Skin epidermis (tissue), 12 donors: ENCODE data around the gene AGPAT1.
"Not testable (repeated sequence)": the region's sequence is repeated elsewhere in the genome, so short reads cannot be mapped to it uniquely, and the experiment has no call there.

Source experiments
- H3K27ac ChIP-seq, 21 experiments: fragments of 200-600 bp; sonication (generic) in 11 of 21; one replicate each; pipeline ENCODE4 v1.5.0; 2020; ENCODE audit warnings: mild to moderate bottlenecking in 3 of 21, inconsistent platforms in 2 of 21, moderate library complexity in 2 of 21
- H3K4me3 ChIP-seq, 7 experiments: fragments of 200-600 bp; sonication (generic) in 2 of 7; one replicate each; pipeline ENCODE4 v1.5.0; 2020; ENCODE audit warnings: inconsistent platforms in 2 of 7, mild to moderate bottlenecking in 2 of 7, moderate library complexity in 1 of 7

Gene AGPAT1

DNA sequence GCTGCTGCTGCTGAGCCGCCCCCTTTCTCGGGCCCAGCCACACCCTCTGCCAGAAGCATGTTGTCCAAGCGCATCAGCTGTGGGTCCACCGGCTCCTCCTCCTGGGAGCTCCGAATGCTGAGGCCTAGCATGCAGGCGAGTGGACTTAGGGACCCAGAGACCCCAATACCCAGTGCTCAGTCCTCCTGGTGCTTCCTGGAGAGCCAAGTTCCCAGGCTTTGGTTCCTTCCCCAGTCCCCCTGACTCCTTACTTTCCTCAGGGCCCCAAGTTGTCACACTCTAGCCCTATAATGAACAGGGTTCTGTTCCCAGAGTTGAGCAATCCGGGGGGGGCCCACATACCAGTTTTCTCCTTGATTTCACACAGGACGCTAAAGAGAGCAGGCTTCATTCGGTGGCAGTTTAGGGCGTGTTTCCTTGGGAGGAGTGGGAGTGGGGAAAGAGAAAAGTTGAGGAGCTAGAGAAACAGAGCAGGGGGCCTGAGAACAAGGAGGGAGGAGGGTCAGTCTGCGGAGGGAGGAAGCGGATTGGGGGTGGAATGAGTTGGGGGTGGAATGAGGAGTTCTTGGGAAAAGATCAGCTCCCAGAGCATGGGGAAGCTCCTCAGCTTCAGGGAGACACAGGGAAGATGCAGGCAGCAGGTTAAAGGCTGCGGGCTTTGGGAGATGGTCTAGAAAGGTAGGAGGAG is 12.6 kb upstream of the AGPAT1 start:
- peak overlapping the region in 20 of 21 experiments; percentile 94 to 100 (median 99) for H3K27ac ChIP-seq
- peak overlapping the region; percentile 69 to 92 (median 74) for H3K4me3 ChIP-seq

DNA sequence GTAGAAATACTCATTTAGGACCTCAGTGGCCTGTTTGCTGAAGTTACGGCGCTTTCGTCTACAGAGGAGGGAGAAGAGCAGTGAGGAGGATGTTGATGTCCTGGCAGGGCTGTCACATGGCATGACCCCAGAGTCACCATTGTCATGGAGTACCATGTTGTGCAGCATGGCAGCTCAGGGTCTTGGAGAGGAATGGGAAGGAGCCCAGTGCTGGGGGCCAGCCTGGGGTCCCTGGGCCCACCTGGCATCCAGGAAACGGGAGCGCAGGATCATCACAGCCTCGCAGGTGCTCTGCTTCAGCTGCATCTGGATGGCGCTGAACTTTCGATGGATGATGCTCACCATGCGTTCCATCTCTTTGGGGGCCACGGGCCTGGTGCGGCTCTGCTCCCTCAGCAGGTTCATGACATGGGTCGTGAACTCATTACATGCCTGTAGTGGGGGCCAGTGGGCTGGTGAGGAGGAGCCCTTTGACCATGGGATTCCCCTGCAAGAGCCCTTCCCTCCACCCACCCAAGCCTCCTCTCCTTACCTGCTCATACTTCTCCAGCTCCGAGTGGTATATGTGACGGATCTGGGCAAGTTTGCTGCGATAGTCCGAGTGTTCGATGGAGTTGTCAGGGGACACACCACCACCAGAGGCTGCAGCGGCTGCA is 12.0 kb upstream of the AGPAT1 start:
- peak overlapping the region in 15 of 21 experiments; percentile 95 to 100 (median 99) for H3K27ac ChIP-seq
- H3K4me3 ChIP-seq: peak overlapping the region in 4 of 7 experiments; percentile 69 to 83 (median 72)

DNA sequence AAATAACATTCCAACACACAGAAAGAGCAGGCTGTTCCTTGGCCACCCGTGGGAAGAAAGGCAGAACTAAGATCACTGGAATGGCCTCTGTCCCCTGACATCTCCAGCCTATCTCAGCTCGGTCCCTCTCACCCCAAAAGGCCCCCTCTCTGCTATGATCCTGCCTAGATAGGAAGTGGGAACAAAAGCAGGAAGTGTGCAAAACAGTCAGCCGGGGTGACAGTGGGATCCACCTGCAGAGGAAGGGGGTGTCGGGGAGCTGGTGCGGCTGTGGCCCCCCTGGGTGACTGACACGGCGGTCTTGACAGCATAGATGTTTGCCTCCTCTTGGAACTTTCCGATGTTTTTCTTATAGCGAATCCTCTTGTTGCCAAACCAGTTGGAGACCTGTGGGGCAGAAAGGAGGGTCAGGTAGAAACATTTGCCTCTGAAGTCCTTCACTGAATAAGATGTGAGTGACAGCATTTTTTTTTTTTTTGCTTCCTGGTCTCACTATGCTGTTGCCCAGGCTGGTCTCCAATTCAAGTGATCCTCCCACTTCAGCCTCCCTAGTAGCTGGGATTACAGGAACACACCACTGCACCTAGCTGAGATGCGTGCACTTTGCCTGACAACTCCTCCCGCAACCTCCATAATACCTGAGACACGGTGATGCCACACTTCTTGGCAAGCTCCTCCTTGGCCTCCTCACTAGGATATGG is 11.3 kb upstream of the AGPAT1 start:
- Histone ChIP-seq H3K27ac (peak overlapping the region in 16 of 21 experiments; percentile 7 to 100 (median 63)), H3K4me3 (no peak overlapping the region)

DNA sequence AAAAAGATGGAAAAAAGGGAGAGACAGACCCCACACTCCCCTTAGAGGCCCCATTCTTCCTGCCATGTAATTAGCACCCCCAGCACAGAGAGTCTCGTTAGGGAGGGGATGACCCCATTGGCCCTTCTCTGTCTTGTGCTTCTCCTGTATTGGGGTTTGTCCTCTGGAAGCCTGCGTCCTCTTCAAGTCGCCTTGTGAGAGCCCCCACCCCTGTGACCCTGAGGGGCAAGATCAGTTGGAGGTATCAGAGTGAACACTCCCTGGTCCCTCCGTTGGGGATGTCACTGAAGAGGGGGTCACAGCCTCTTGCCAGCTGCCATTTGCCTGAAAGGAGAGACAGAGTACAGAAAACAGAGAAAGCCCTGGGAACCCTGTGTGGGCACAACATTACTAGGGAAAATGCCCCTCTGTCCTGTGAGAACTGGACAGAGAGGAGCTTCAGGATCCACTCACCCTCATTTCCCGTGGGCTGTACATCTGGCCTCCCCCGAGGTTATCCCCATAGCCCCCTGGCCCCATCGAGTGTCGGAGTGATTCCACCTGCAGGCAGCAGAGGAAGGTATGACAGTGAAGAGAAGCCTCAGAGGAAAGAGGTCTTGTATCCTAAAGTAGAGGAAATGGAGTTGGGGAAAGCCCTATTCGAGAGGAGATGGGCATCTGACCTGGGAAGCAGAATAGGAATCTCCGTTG is 10.4 kb upstream of the AGPAT1 start:
- H3K27ac ChIP-seq: peak overlapping the region in 16 of 21 experiments; percentile 7 to 100 (median 63)
- not testable (repeated sequence) for H3K4me3 ChIP-seq

DNA sequence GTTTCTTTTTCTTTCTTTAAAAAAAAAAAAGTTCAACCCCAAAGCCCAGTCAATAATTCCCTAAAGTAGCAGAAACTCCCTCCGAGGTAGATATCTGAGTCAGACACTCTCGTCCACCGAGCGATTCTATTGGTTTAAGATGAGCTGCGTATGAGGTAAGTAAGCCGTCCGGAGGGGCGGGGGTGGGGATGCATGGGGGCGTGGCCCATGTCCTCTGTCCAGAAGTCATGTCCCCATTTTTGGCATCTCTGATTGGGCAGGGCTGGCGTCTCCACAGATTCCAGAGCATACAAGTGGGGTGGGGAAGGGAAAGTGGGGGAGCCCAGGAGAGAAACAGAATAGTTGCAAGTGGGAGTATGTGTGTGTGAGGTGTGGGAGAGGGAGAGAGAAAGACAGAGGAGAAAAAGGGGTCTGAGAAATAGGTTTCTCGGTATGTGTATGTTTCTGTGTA is 9.8 kb upstream of the AGPAT1 start:
- not testable (repeated sequence) for H3K4me3 ChIP-seq
- H3K27ac ChIP-seq: peak overlapping the region in 15 of 21 experiments; percentile 7 to 100 (median 65)

DNA sequence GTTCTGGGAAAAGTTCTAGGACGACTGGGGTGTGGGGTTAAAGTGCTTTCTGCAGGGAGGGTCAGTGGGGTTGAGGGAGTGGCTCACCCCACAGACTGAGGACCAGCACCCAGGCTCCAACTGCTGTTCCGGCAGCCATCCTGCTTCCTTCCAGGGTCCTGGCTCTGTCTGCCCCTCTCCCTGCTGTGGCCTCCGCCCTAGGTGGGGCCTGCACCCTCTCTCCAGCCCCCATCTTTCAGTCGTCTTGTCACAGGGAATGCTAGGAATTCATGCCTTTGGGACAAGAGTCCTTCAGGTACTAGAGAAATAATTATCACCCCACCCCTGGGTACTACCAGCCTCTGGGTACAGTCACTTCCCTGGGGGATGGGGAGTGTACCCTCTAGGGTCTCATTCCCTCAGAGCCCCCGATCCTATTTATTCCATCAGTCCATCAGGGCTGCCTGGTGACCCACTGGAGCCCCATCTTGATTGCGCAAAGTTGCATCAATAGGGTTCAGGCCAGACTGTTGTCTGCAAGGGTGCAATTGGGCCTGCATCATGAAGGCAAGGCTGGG is 8.3 kb upstream of the AGPAT1 start, which contains the start of gene AGER:
Gene AGER (minus strand): TSS at position 170 of the 557 bp plus-strand sequence. CDS start 31 bp downstream, at position 139.
- peak within 1 kb of the TSS in 13 of 21 experiments; percentile 7 to 100 (median 50) for H3K27ac ChIP-seq
- H3K4me3 ChIP-seq: no peak within 1 kb of the TSS

DNA sequence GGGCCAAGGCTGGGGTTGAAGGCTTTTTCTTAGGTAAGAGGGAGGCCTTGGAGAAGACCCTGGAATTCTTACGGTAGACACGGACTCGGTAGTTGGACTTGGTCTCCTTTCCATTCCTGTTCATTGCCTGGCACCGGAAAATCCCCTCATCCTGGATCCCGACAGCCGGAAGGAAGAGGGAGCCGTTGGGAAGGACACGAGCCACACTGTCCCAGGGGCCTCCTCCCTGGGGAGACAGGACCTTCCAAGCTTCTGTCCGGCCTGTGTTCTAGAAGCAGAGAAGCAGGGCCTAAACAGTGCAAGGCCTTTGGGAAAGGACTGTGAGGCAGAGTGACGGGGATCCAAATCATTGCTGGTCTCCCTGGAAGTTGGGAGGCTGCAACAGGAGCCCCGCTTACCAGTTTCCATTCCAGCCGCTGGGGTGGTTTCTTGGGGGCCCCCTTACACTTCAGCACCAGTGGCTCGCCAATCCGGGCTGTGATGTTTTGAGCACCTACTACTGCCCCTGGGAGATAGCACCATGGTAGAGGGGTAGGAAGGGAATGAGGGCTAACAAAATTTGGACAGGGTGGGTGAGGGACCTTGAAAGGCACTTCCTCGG is 7.7 kb upstream of the AGPAT1 start:
- peak overlapping the region in 12 of 21 experiments; percentile 10 to 78 (median 44) for H3K27ac ChIP-seq
- H3K4me3 ChIP-seq: no peak overlapping the region

DNA sequence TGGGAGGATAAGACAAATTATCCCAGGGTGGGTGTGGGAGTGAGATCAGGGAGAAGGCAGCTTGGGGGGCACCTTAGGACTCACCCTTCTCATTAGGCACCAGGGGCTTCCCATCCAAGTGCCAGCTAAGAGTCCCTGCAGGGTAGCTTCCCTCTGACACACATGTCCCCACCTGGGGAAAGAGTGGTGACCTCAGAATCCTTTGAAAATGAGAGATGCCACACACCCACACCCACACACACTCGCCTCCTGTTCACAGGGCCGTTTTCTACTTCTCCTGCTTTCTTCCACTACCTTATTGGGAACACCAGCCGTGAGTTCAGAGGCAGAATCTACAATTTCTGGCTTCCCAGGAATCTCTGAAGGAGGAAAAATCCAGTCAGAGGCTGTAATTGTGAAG is 7.1 kb upstream of the AGPAT1 start:
- Histone ChIP-seq H3K27ac (peak overlapping the region in 12 of 21 experiments; percentile 8 to 78 (median 44)), H3K4me3 (no peak overlapping the region)

DNA sequence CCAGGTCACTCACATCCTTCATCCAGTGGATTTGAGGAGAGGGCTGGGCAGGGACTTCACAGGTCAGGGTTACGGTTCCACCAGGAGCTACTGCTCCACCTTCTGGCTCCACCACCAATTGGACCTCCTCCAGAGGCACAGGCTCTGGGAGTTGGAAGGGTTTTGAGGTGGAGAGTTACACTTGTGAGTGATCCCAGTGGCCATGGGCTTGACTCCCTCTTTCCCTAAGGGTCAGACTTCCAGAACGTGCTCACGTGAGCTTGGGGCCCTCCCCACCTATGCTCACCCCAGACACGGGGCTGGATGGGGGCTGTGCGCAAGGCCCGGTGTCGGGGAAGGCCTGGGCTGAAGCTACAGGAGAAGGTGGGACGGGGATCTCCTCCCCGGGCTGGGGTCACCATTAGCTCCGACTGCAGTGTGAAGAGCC is 6.7 kb upstream of the AGPAT1 start:
- H3K27ac ChIP-seq: peak overlapping the region in 10 of 21 experiments; percentile 10 to 78 (median 38)

DNA sequence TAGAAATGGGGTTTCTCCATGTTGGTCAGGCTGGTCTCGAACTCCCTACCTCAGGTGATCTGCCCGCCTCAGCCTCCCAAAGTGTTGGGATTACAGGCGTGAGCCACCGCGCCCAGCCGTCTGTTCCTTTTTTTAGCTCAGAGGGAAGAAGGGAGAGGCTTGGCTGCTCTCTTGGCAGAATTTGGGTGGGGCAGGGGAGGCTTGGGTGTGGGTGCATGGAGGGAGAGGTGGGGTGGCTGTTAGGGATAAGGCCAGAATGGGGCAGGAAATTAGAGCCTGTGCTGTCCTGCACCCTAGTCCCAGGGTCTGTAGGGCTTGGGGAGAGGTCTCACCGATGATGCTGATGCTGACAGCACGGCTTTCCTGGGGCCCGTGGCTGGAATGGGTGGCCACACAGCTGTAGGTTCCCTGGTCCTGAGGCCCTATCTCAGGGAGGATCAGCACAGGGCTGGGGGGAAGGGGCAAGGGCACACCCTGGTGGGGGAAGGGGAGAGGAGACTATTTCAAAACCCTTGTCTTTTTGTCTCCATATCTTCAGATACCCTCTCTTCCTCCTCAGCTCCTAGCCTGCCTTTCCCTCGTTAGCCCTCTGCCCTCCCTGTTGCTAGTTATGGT is 6.1 kb upstream of the AGPAT1 start:
- H3K27ac ChIP-seq: peak overlapping the region in 10 of 21 experiments; percentile 10 to 78 (median 40)
- no peak overlapping the region for H3K4me3 ChIP-seq

More for the DNA sequence above, 6.7 kb upstream of the AGPAT1 start:
- H3K4me3 ChIP-seq: no peak overlapping the region

DNA sequence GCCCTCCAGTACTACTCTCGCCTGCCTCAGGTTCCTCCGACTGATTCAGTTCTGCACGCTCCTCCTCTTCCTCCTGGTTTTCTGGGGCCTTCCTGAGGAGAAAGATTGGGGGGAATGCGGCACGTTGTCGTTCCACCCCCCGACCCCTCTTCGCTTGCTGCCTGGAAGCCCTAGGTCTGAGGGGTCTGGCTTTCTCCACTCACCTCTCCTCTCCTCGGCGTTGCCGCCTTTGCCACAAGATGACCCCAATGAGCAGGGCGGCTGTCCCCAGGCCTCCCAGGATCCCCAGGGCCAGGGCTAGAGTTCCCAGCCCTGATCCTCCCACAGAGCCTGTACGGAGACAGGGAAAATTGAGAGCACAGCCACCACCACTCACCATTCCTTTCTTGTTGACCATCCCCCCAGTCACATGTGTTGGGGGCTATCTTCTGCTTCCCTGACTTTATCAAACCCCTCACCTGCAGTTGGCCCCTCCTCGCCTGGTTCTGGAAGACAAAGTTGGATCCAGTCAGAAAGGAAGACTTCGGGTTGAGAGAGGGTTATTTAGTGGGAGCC is 5.3 kb upstream of the AGPAT1 start:
- no peak overlapping the region for H3K4me3 ChIP-seq
- H3K27ac ChIP-seq: peak overlapping the region in 5 of 21 experiments; percentile 4 to 78 (median 29)

DNA sequence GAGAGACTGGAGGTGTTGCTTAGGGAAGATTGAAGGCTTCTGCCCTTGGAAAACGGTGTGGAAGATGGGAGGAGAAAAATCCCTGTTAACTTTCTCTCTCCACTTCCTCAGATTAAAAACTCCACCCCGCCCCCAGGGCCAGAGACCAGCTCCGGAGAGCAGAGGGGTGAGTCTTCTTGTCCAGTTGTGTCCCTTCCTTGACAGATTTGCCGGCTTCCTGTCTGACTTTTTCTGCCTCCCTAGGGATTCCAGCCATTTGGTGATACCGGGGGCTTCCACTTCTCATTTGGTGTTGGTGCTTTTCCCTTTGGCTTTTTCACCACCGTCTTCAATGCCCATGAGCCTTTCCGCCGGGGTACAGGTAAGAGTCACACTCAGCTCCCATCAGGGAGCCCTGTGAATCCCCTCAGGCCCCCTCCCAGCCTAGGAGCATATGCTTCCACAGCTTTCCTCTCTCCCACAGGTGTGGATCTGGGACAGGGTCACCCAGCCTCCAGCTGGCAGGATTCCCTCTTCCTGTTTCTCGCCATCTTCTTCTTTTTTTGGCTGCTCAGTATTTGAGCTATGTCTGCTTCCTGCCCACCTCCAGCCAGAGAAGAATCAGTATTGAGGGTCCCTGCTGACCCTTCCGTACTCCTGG is 4.0 kb upstream of the AGPAT1 start:
- H3K4me3 ChIP-seq: no peak overlapping the region
- H3K27ac ChIP-seq: peak overlapping the region in 9 of 21 experiments; percentile 8 to 99 (median 82)

DNA sequence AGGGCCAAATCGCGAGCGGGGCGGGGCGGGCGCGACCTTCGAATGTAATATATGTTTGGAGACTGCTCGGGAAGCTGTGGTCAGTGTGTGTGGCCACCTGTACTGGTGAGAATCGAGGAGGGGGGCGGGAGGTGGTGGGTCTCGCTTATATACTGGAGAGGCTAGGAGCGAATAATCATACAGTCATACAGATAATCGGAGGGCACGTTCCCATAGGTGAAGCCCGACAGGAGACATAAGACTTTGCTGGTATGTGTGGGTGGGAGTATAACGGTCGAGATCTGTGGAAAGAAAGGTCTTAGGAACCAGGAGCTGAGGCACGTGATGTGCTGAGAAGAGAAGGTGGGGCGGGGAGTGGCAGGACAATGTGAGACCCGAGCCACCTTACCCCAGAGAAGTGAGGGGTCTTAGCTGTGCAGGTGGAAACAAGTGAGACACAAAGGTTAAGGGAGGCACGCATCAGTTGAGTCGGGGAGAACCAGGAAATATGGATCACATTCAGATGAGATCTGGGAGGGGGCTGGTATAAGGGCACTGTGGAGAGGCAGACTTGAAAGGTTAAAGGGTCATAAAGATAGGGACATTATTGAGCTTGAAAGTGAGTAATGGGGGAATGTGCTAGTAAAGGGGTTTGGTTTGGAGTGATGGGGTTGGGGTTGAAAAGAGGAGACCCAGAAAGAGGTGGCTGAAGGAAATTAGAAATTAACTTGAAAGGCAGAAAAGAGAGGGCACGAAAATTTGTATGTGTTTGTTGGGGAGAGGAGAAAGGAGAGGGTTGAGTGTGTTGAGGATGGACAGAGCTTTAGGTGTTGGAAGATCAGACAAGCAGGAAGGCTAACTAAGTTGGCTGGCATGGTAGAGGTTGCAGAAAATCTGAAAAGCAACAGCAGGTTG is 2.9 kb upstream of the AGPAT1 start:
- Histone ChIP-seq H3K4me3 (peak overlapping the region; percentile 49 to 93 (median 80)), H3K27ac (peak overlapping the region; percentile 14 to 99 (median 92))

DNA sequence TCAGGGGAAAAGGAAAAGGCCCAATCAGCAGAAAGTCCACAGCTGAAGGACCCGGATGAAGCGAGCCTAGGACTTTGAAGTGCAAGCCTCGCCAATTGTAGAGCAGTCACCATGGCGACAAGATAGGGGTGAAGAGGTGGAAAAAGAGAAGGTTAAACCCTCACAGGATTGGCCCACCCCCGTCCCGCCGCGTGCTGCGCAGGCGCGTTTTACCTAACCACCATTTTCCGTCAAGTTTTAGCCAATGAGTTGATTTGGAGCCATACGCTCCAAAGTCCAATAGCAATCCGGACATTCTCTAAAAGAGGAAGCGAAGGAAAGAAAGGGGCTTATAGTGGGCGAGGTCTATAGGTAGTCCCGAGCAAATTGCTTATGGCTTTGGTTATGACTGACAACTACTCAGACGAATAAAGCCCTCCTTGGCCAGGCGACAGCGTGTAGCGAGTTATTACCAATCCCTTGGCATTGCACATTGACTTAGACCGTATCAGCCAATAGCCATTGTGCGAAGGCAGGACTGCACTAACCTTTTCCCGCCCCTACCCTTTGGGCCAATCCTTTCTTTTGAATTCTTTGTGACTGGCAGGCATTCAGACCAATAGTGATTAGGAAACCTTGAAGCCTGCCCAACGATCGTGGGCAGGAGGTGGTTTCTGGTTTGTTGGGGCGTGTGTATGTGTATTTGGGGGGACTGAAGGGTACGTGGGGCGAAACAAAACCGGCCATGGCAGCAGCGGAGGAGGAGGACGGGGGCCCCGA is 2.1 kb upstream of the AGPAT1 start, which contains the start of gene RNF5:
Gene RNF5 (plus strand): TSS at position 618 of the 759 bp plus-strand sequence. CDS start 107 bp downstream, at position 725.
- peak within 1 kb of the TSS; percentile 49 to 93 (median 80) for H3K4me3 ChIP-seq
- peak within 1 kb of the TSS; percentile 14 to 99 (median 93) for H3K27ac ChIP-seq

DNA sequence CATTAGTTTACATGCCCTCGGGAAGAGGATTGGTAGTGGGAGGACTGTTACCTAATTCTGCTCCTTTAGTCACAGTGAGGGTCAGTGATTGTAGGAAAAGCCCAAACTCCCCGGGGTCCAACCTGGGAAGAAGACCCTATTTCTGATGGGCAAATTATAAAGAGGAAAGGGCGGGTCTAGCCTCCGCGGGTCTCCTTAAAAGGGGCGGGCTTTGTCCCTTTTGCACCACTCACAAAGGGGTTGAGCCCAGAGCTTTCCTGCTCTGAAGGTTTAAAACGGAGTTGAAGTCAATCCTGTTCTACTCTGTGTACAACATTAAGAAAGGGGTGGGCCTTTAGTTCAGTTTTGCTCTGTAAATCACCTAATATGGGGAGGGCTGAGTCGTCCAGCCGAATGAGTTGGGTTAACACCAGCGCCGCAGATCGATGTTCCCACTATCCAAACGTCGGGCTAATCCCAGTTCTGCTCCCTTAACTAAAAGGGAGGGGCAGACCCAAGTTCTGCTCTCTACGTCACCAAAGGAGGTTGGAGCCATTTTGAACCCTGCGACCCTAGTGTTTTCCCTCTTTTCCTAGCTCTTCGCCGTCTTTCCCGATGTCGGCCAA is 1.4 kb upstream of the AGPAT1 start:
- peak overlapping the region; percentile 19 to 93 (median 80) for H3K4me3 ChIP-seq
- H3K27ac ChIP-seq: peak overlapping the region in 20 of 21 experiments; percentile 68 to 99 (median 93)
